B cell (primary cell): ENCODE measurements around the gene IRAK1. TPM values are rescaled to one million over a fixed set of nuclear protein-coding genes. Genes with fewer than 3 reads are reported as not detected.
A peak's percentile ranks its signal among the peaks of the same experiment; 100 is the strongest.

Experiments used
- ATAC-seq: fragments of 200-7000 bp; cut with Tn5 transposase; one replicate; pipeline ENCODE4 v1.10.0; 2021; ENCODE audit warnings: low read depth, mild to moderate bottlenecking, moderate number of reproducible peaks, moderate library complexity
- CTCF ChIA-PET: fragments of 350-600 bp; sonication (Branson Sonifier 250); formaldehyde crosslinking; loops from one replicate; lab custom pipeline; 2021; ENCODE audit warnings: antibody characterized with exemption, inconsistent platforms; lab: Charles Lee
- POLR2A ChIA-PET: fragments of 350-600 bp; sonication (Branson Sonifier 250); formaldehyde crosslinking; loops from one replicate; lab custom pipeline; 2021; ENCODE audit warnings: antibody characterized with exemption; lab: Charles Lee
- DNase-seq: peaks from one replicate; pipeline ENCODE4 v3.0.0; 2013
- H2AFZ ChIP-seq: 2 replicates; pipeline ENCODE4 v1.6.1; 2012; ENCODE audit warnings: mild to moderate bottlenecking, low read depth, low read length; ENCODE audit not compliant: insufficient read depth, poor library complexity, severe bottlenecking
- H3K27ac ChIP-seq, 2 donors: 1 replicate in 1 of 2; 2 replicates in 1 of 2; pipeline ENCODE4 v1.5.1; 2012 to 2013; ENCODE audit warnings: low read length in 2 of 2, mild to moderate bottlenecking in 2 of 2, moderate library complexity in 1 of 2
- H3K27me3 ChIP-seq, 4 experiments: fragments of 200-600 bp in 1 of 4; sonication (generic) in 1 of 4; replicated peaks in 1 of 4; 1 replicate in 2 of 4; 2 replicates in 2 of 4; pipeline versions ENCODE4 v1.6.1 to v1.7.0; 2013 to 2016; ENCODE audit warnings: low read length in 3 of 4, mild to moderate bottlenecking in 2 of 4, mixed read lengths in 1 of 4, moderate library complexity in 1 of 4; ENCODE audit not compliant: insufficient read depth in 4 of 4, control insufficient read depth in 3 of 4; ENCODE audit errors: control extremely low read depth in 1 of 4
- H3K36me3 ChIP-seq, 2 experiments: replicated peaks in 1 of 2; 1 replicate in 1 of 2; 2 replicates in 1 of 2; pipeline versions ENCODE4 v1.6.1 to v1.7.1; 2013; ENCODE audit warnings: low read length in 1 of 2; ENCODE audit not compliant: insufficient read depth in 2 of 2, control insufficient read depth in 1 of 2; ENCODE audit errors: control extremely low read depth in 1 of 2, extremely low read depth in 1 of 2
- H3K4me1 ChIP-seq, 2 donors: fragments of 200-600 bp in 1 of 2; sonication (generic) in 1 of 2; 1 replicate in 1 of 2; 2 replicates in 1 of 2; pipeline versions ENCODE4 v1.5.1 to v1.6.1; 2013 to 2017; ENCODE audit warnings: low read length in 2 of 2; ENCODE audit not compliant: control insufficient read depth in 2 of 2, insufficient read depth in 2 of 2
- H3K4me2 ChIP-seq: replicated peaks from 2 replicates; pipeline ENCODE3; 2012; ENCODE audit warnings: mild to moderate bottlenecking, low read depth, low read length; ENCODE audit not compliant: poor library complexity, severe bottlenecking
- H3K4me3 ChIP-seq, 5 experiments: fragments of 200-600 bp in 1 of 5; sonication (generic) in 1 of 5; 1 replicate in 3 of 5; 2 replicates in 2 of 5; pipeline versions ENCODE4 v1.5.1 to v1.7.0; 2011 to 2016; ENCODE audit warnings: low read length in 4 of 5, mild to moderate bottlenecking in 4 of 5, low read depth in 2 of 5, control low read depth in 1 of 5, moderate library complexity in 1 of 5; ENCODE audit not compliant: insufficient read depth in 1 of 5; ENCODE audit errors: control extremely low read depth in 1 of 5, extremely low read depth in 1 of 5
- H3K79me2 ChIP-seq: fragments of 200-600 bp; sonication (generic); one replicate; pipeline ENCODE4 v1.6.0; 2016; ENCODE audit warnings: low read length; ENCODE audit not compliant: control insufficient read depth, insufficient read depth
- H3K9ac ChIP-seq: fragments of 200-600 bp; sonication (generic); 2 replicates; pipeline ENCODE4 v1.6.1; 2017; ENCODE audit warnings: mild to moderate bottlenecking, low read length, moderate library complexity
- H3K9me3 ChIP-seq, 3 donors: one replicate each; pipeline versions ENCODE4 v1.6.1 to v1.7.1; 2013; ENCODE audit warnings: low read length in 2 of 3; ENCODE audit not compliant: control insufficient read depth in 2 of 3, insufficient read depth in 1 of 3; ENCODE audit errors: control extremely low read depth in 1 of 3
- H4K20me1 ChIP-seq: 2 replicates; pipeline ENCODE4 v1.6.0; 2012; ENCODE audit warnings: mild to moderate bottlenecking, low read length; ENCODE audit not compliant: insufficient read depth, control insufficient read depth, poor library complexity, severe bottlenecking
- H3K27ac Mint-ChIP-seq: one replicate; pipeline ENCODE4 v1.8.0; 2021; ENCODE audit warnings: mixed read lengths
- H3K27me3 Mint-ChIP-seq: one replicate; pipeline ENCODE4 v1.8.0; 2021; ENCODE audit warnings: mixed read lengths
- H3K4me1 Mint-ChIP-seq: one replicate; pipeline ENCODE4 v1.8.0; 2021; ENCODE audit warnings: mixed read lengths
- H3K4me3 Mint-ChIP-seq: one replicate; pipeline ENCODE4 v1.8.0; 2021; ENCODE audit warnings: mixed read lengths
- H3K9me3 Mint-ChIP-seq: one replicate; pipeline ENCODE4 v1.8.0; 2022; ENCODE audit warnings: mixed read lengths; ENCODE audit not compliant: insufficient read depth
- CTCF ChIP-seq: fragments of 200-600 bp; IDR thresholded peaks from one replicate; pipeline ENCODE4 v1.8.0; 2022; ENCODE audit warnings: antibody characterized with exemption, mild to moderate bottlenecking
- EZH2 ChIP-seq: IDR thresholded peaks from 2 replicates; pipeline ENCODE4 v1.6.1; 2012; ENCODE audit warnings: borderline replicate concordance, low read depth, mild to moderate bottlenecking, moderate library complexity, low read length; ENCODE audit not compliant: insufficient read depth, poor library complexity, severe bottlenecking
- WGBS: methylation state at CpG from one replicate; pipeline ENCODE4 v1.1.5; 2013; ENCODE audit warnings: missing lambda C conversion rate; ENCODE audit not compliant: insufficient coverage; 5-methylcytosine and 5-hydroxymethylcytosine counted together
- intact Hi-C: fragments of 100-400 bp; cut with micrococcal nuclease; formaldehyde crosslinking; loops from one replicate; pipeline ENCODE4 v1.10.0; 2022
- polyA plus RNA-seq: library from polyadenylated mRNA; depleted of rRNA; stranded (reverse); fragments of >200 nt; gene quantifications from 2 replicates; pipeline ENCODE4 v1.2.3, GENCODE V29; 2012
- total RNA-seq, 2 donors: library from RNA; stranded (reverse); fragments of 120-200 nt in 1 of 2; gene quantifications; 1 replicate in 1 of 2; 2 replicates in 1 of 2; pipeline versions ENCODE4 v1.2.3 to v1.2.4, GENCODE V29; 2013 to 2022

Gene IRAK1
- total and polyA plus RNA-seq, 2 donors (not counting 1 experiment from before 2014, with no cell fraction given) = 112 to 118 TPM

GRCh38 chrX:153970357-153971123, 49.2 kb downstream of the IRAK1 start:
- DNase-seq (no peak), ATAC-seq (peak; percentile 5)
- H4K20me1 ChIP-seq = peaks cover 40% of the 10 kb centered on the region
- H3K27ac ChIP-seq = peak overlapping the region; percentile 100
- TF ChIP-seq EZH2 = no peak
- TF ChIP-seq CTCF = no peak
- peak overlapping the region; percentile 100 for H3K9ac ChIP-seq
- Mint-ChIP-seq H3K4me3 (peak overlapping the region; percentile 100), H3K4me1 (peaks cover 54% of the 10 kb centered on the region), H3K27ac (peak overlapping the region; percentile 100), H3K9me3 (no peaks in the 10 kb centered on the region), H3K27me3 (no peaks in the 10 kb centered on the region)
- H3K36me3 ChIP-seq = peaks cover 0 to 4% of the 10 kb centered on the region in 2 experiments
- intact Hi-C loops = loop anchor here (1.0 to 5.0 kb wide), 6 partner anchors 14 to 407 kb away; partner anchors contain the start of gene EMD
- POLR2A ChIA-PET = interaction anchor here (0.6 to 2.5 kb wide), 9 partner anchors 14 to 400 kb away, joined by 3 to 35 read pairs (median 5); partner anchors contain the start of genes ARHGAP4, IRAK1 and RENBP
- H3K9me3 ChIP-seq = no peaks in the 10 kb centered on the region
- peaks cover 57 to 62% of the 10 kb centered on the region in 2 donors for H3K4me1 ChIP-seq
- peak overlapping the region; percentile 71 for H2AFZ ChIP-seq
- H3K4me3 ChIP-seq = peak overlapping the region; percentile 59 to 99 (median 97)
- peak overlapping the region; percentile 70 for H3K4me2 ChIP-seq
- CTCF ChIA-PET = interaction anchor here (0.6 to 3.4 kb wide), 8 partner anchors 18 to 439 kb away, joined by 3 to 21 read pairs (median 3); partner anchors contain the start of gene IRAK1
- WGBS = under 1% methylated on average over 26 of the region's 49 CpGs
- H3K79me2 ChIP-seq = peaks cover 58% of the 10 kb centered on the region
- no peaks in the 10 kb centered on the region for H3K27me3 ChIP-seq
